Adipocyte (in vitro differentiated cells): ENCODE results near the gene AGBL4.

Source experiments
- DNase-seq: peaks from one replicate; pipeline ENCODE4 v3.0.0-alpha.2; 2015; ENCODE audit warnings: low read depth
- H3K27me3 ChIP-seq: replicated peaks from 2 replicates; pipeline ENCODE4 v1.7.0; 2013; ENCODE audit warnings: mild to moderate bottlenecking, low read length, moderate library complexity; ENCODE audit not compliant: control insufficient read depth, insufficient read depth
- H3K36me3 ChIP-seq: 2 replicates; pipeline ENCODE4 v1.7.0; 2013; ENCODE audit warnings: low read length, mild to moderate bottlenecking, moderate library complexity; ENCODE audit not compliant: control insufficient read depth, insufficient read depth, severe bottlenecking
- H3K4me1 ChIP-seq: 2 replicates; pipeline ENCODE4 v1.7.0; 2013; ENCODE audit warnings: mild to moderate bottlenecking, low read length, moderate library complexity; ENCODE audit not compliant: control insufficient read depth, insufficient read depth
- H3K4me3 ChIP-seq: 2 replicates; pipeline ENCODE4 v1.7.0; 2013; ENCODE audit warnings: mild to moderate bottlenecking, low read length, moderate library complexity
- H3K9ac ChIP-seq: 2 replicates; pipeline ENCODE4 v1.7.0; 2013; ENCODE audit warnings: mild to moderate bottlenecking, low read length, moderate library complexity
- H3K9me3 ChIP-seq: 2 replicates; pipeline ENCODE4 v1.7.0; 2013; ENCODE audit warnings: mild to moderate bottlenecking, low read length, moderate library complexity; ENCODE audit not compliant: control insufficient read depth

Gene AGBL4

GRCh38 chr1:48823168-48823567 is 1200.6 kb downstream of the AGBL4 start:
- H3K27me3 ChIP-seq, result peaks cover 5% of the 10 kb centered on the region
- H3K9me3 ChIP-seq, result no peaks in the 10 kb centered on the region
- DNase-seq, result no peak
- H3K9ac ChIP-seq, result peak overlapping the region; percentile 36
- H3K4me1 ChIP-seq, result peaks cover 12% of the 10 kb centered on the region
- H3K36me3 ChIP-seq, result no peaks in the 10 kb centered on the region
- no peak overlapping the region for H3K4me3 ChIP-seq

GRCh38 chr1:48820491-48820890 is 1203.3 kb downstream of the AGBL4 start:
- Histone ChIP-seq H3K4me3 (no peak overlapping the region), H3K27me3 (no peaks in the 10 kb centered on the region), H3K36me3 (no peaks in the 10 kb centered on the region)

GRCh38 chr1:48817505-48818114 is 1206.1 kb downstream of the AGBL4 start:
- no peak overlapping the region for H3K4me3 ChIP-seq
- peaks cover 4% of the 10 kb centered on the region for H3K4me1 ChIP-seq
- peak; percentile 87 for DNase-seq

More at GRCh38 chr1:48820491-48820890, 1203.3 kb downstream of the AGBL4 start:
- no peaks in the 10 kb centered on the region for H3K9me3 ChIP-seq
- no peak for DNase-seq
- H3K4me1 ChIP-seq, result peaks cover 8% of the 10 kb centered on the region
- H3K9ac ChIP-seq, result no peak overlapping the region

GRCh38 chr1:48810740-48811139 is 1213.0 kb downstream of the AGBL4 start:
- peak; percentile 86 for DNase-seq
- peaks cover 30% of the 10 kb centered on the region for H3K4me1 ChIP-seq
- H3K27me3 ChIP-seq, result no peaks in the 10 kb centered on the region
- H3K9me3 ChIP-seq, result no peaks in the 10 kb centered on the region
- H3K36me3 ChIP-seq, result no peaks in the 10 kb centered on the region
- no peak overlapping the region for H3K9ac ChIP-seq
- H3K4me3 ChIP-seq, result no peak overlapping the region

More at GRCh38 chr1:48817505-48818114, 1206.1 kb downstream of the AGBL4 start:
- no peaks in the 10 kb centered on the region for H3K9me3 ChIP-seq
- no peaks in the 10 kb centered on the region for H3K27me3 ChIP-seq
- H3K9ac ChIP-seq, result no peak overlapping the region
- no peaks in the 10 kb centered on the region for H3K36me3 ChIP-seq

- Histone ChIP-seq H3K36me3 (no peaks in the 10 kb centered on the region), H3K27me3 (peaks cover 2% of the 10 kb centered on the region), H3K9ac (peak overlapping the region; percentile 15), H3K4me1 (peaks cover 30% of the 10 kb centered on the region), H3K4me3 (peak overlapping the region; percentile 34), H3K9me3 (no peaks in the 10 kb centered on the region)
- no peak for DNase-seq
Observed at GRCh38 chr1:48808496-48808895, 1215.3 kb downstream of the AGBL4 start.

- DNase-seq, result peak; percentile 83
- Histone ChIP-seq H3K9ac (no peak overlapping the region), H3K36me3 (no peaks in the 10 kb centered on the region)
Observed at GRCh38 chr1:48807554-48808260, 1216.0 kb downstream of the AGBL4 start.

GRCh38 chr1:48803474-48803873 is 1220.3 kb downstream of the AGBL4 start:
- no peak for DNase-seq
- Histone ChIP-seq H3K4me1 (peaks cover 14% of the 10 kb centered on the region), H3K4me3 (no peak overlapping the region), H3K27me3 (peaks cover 6% of the 10 kb centered on the region), H3K9me3 (peaks cover 6% of the 10 kb centered on the region), H3K36me3 (no peaks in the 10 kb centered on the region), H3K9ac (no peak overlapping the region)

More at GRCh38 chr1:48807554-48808260, 1216.0 kb downstream of the AGBL4 start:
- Histone ChIP-seq H3K9me3 (no peaks in the 10 kb centered on the region), H3K4me1 (peaks cover 30% of the 10 kb centered on the region), H3K27me3 (peaks cover 2% of the 10 kb centered on the region), H3K4me3 (peak overlapping the region; percentile 34)

- no peak overlapping the region for H3K9ac ChIP-seq
- no peaks in the 10 kb centered on the region for H3K9me3 ChIP-seq
- H3K27me3 ChIP-seq, result no peaks in the 10 kb centered on the region
- DNase-seq, result no peak
- no peaks in the 10 kb centered on the region for H3K36me3 ChIP-seq
- no peak overlapping the region for H3K4me3 ChIP-seq
- H3K4me1 ChIP-seq, result no peaks in the 10 kb centered on the region
Observed at GRCh38 chr1:48794816-48795215, 1228.9 kb downstream of the AGBL4 start.

- no peak overlapping the region for H3K4me3 ChIP-seq
- no peak overlapping the region for H3K9ac ChIP-seq
- DNase-seq, result no peak
- H3K36me3 ChIP-seq, result no peaks in the 10 kb centered on the region
- H3K27me3 ChIP-seq, result no peaks in the 10 kb centered on the region
- H3K9me3 ChIP-seq, result no peaks in the 10 kb centered on the region
- H3K4me1 ChIP-seq, result no peaks in the 10 kb centered on the region
Observed at GRCh38 chr1:48793863-48794262, 1229.9 kb downstream of the AGBL4 start.

- Histone ChIP-seq H3K36me3 (no peaks in the 10 kb centered on the region), H3K9ac (no peak overlapping the region), H3K4me1 (peaks cover 3% of the 10 kb centered on the region), H3K9me3 (no peaks in the 10 kb centered on the region), H3K4me3 (no peak overlapping the region), H3K27me3 (no peaks in the 10 kb centered on the region)
- DNase-seq, result no peak
Observed at GRCh38 chr1:48792961-48793360, 1230.8 kb downstream of the AGBL4 start.

GRCh38 chr1:48790397-48790796 is 1233.4 kb downstream of the AGBL4 start:
- Histone ChIP-seq H3K36me3 (no peaks in the 10 kb centered on the region), H3K9me3 (no peaks in the 10 kb centered on the region), H3K27me3 (no peaks in the 10 kb centered on the region), H3K4me3 (no peak overlapping the region), H3K9ac (no peak overlapping the region), H3K4me1 (peaks cover 3% of the 10 kb centered on the region)
- no peak for DNase-seq
